Measurements from ENCODE around the gene REPIN1.

REPIN1 gene

GRCh38 chr7:150412518-150413488 is 44.2 kb downstream of the REPIN1 start:
- H3K27me3 ChIP-seq (ENCODE audit: insufficient read depth, low read length): no peaks in the 10 kb centered on the region
- H3K4me1 ChIP-seq (ENCODE audit: insufficient read depth, low read length, severe bottlenecking): peaks cover 13% of the 10 kb centered on the region
- H3K4me2 ChIP-seq (ENCODE audit: low read length): no peak overlapping the region
- H3K27ac ChIP-seq (ENCODE audit: low read depth, low read length, poor library complexity, severe bottlenecking): no peak overlapping the region
- H3K79me2 ChIP-seq (ENCODE audit: insufficient read depth, low read length): no peaks in the 10 kb centered on the region
- H3F3A ChIP-seq (ENCODE audit: insufficient read depth, low read length): no peaks in the 10 kb centered on the region
- TF ChIP-seq EZH2 (IDR thresholded peaks at IDR 0.05; ENCODE audit: borderline replicate concordance, low read length): no peak
- H4K20me1 ChIP-seq (ENCODE audit: insufficient read depth, low read length): no peaks in the 10 kb centered on the region
- no peaks in the 10 kb centered on the region for H3K9me3 ChIP-seq (ENCODE audit: low read length)
- no peaks in the 10 kb centered on the region for H3K9me2 ChIP-seq (ENCODE audit: low read depth, low read length)
- no peak overlapping the region for H3K9ac ChIP-seq (ENCODE audit: low read length)
- peaks cover 6% of the 10 kb centered on the region for H3K36me3 ChIP-seq (ENCODE audit: insufficient read depth, low read length)
- no peak overlapping the region for H2AFZ ChIP-seq (ENCODE audit: low read length)
- no peak overlapping the region for H3K4me3 ChIP-seq (ENCODE audit: low read depth, low read length, poor library complexity, severe bottlenecking)

GRCh38 chr7:150413640-150414081 is 45.0 kb downstream of the REPIN1 start:
- H3K27me3 ChIP-seq (ENCODE audit: insufficient read depth, low read length): no peaks in the 10 kb centered on the region
- H2AFZ ChIP-seq (ENCODE audit: low read length): no peak overlapping the region
- no peak overlapping the region for H3K9ac ChIP-seq (ENCODE audit: low read length)
- no peaks in the 10 kb centered on the region for H4K20me1 ChIP-seq (ENCODE audit: insufficient read depth, low read length)
- H3F3A ChIP-seq (ENCODE audit: insufficient read depth, low read length): no peaks in the 10 kb centered on the region
- peaks cover 6% of the 10 kb centered on the region for H3K36me3 ChIP-seq (ENCODE audit: insufficient read depth, low read length)
- peaks cover 4% of the 10 kb centered on the region for H3K4me1 ChIP-seq (ENCODE audit: insufficient read depth, low read length, severe bottlenecking)
- no peaks in the 10 kb centered on the region for H3K9me3 ChIP-seq (ENCODE audit: low read length)
- H3K27ac ChIP-seq (ENCODE audit: low read depth, low read length, poor library complexity, severe bottlenecking): no peak overlapping the region
- no peaks in the 10 kb centered on the region for H3K79me2 ChIP-seq (ENCODE audit: insufficient read depth, low read length)
- no peak for TF ChIP-seq EZH2 (IDR thresholded peaks at IDR 0.05; ENCODE audit: borderline replicate concordance, low read length)
- TF ChIP-seq, protein P1, sequence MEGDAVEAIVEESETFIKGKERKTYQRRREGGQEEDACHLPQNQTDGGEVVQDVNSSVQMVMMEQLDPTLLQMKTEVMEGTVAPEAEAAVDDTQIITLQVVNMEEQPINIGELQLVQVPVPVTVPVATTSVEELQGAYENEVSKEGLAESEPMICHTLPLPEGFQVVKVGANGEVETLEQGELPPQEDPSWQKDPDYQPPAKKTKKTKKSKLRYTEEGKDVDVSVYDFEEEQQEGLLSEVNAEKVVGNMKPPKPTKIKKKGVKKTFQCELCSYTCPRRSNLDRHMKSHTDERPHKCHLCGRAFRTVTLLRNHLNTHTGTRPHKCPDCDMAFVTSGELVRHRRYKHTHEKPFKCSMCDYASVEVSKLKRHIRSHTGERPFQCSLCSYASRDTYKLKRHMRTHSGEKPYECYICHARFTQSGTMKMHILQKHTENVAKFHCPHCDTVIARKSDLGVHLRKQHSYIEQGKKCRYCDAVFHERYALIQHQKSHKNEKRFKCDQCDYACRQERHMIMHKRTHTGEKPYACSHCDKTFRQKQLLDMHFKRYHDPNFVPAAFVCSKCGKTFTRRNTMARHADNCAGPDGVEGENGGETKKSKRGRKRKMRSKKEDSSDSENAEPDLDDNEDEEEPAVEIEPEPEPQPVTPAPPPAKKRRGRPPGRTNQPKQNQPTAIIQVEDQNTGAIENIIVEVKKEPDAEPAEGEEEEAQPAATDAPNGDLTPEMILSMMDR (IDR thresholded peaks at IDR 0.05; ENCODE audit: low read length): no peak
- no peak overlapping the region for H3K4me2 ChIP-seq (ENCODE audit: low read length)
- no peaks in the 10 kb centered on the region for H3K9me2 ChIP-seq (ENCODE audit: low read depth, low read length)
- H3K4me3 ChIP-seq (ENCODE audit: low read depth, low read length, poor library complexity, severe bottlenecking): no peak overlapping the region

DNA sequence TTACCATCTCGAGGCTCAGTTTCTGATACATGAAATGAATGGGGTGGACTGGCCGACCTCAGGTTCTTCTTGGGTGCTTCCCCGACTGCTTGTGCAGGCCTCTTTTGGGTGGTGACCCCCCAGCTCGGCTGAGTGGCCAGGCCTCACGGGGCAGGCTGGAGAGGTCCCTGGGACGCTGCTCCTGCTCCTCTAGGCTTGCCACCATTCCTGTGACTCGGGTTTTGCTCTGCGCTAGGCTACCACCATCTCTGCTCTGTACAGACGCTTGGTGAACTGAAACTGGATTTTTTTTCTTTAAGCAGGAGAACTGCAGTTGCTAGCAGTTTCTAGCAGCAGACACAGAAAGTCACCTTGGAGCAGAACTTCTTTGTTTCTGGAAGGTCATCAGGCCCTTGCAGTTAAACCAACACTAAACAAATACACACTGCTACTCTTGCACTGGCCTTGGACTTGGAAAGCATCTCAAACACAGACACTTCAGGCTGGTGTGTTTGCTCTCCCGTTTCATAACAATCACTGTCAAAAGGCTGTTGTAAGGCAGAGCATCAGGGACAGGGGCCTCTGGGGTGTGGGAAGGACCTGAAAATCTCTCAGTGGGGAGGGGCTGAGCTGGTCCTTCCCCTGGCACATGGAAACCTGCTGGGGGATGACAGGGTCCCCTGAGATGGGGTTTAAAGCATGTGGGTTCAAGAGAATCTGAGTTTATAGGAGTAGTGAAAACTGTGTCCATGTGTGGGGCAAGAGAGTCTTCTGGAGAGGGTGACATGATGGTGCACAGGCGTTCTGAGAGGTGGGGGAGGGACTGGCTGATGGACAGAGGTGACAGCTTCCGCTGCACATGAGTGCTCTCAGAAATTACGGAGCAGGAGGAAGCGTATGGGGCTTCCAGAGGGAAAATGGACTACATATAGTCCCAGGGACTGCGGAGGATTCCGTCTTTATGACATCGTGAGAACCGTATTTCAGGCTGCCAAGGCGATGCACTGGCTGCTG is 46.8 kb downstream of the REPIN1 start:
- Histone ChIP-seq H3K9ac (ENCODE audit: low read length) (no peak overlapping the region), H3K36me3 (ENCODE audit: insufficient read depth, low read length) (peaks cover 1% of the 10 kb centered on the region), H3K9me2 (ENCODE audit: low read depth, low read length) (no peaks in the 10 kb centered on the region), H3K9me3 (ENCODE audit: low read length) (no peaks in the 10 kb centered on the region), H3K4me2 (ENCODE audit: low read length) (no peak overlapping the region), H2AFZ (ENCODE audit: low read length) (no peak overlapping the region), H3K27ac (ENCODE audit: low read depth, low read length, poor library complexity, severe bottlenecking) (no peak overlapping the region), H3F3A (ENCODE audit: insufficient read depth, low read length) (no peaks in the 10 kb centered on the region), H3K79me2 (ENCODE audit: insufficient read depth, low read length) (no peaks in the 10 kb centered on the region), H4K20me1 (ENCODE audit: insufficient read depth, low read length) (no peaks in the 10 kb centered on the region), H3K4me1 (ENCODE audit: insufficient read depth, low read length, severe bottlenecking) (no peaks in the 10 kb centered on the region), H3K27me3 (ENCODE audit: insufficient read depth, low read length) (no peaks in the 10 kb centered on the region), H3K4me3 (ENCODE audit: low read depth, low read length, poor library complexity, severe bottlenecking) (no peak overlapping the region)
- TF ChIP-seq, protein P1 (IDR thresholded peaks at IDR 0.05; ENCODE audit: low read length): no peak
- TF ChIP-seq EZH2 (IDR thresholded peaks at IDR 0.05; ENCODE audit: borderline replicate concordance, low read length): no peak
